ENCODE measurements around the gene CTDSP2. TPM values are rescaled to one million over a fixed set of nuclear protein-coding genes. Genes with fewer than 3 reads are reported as not detected.
"Not testable (repeated sequence)": the region's sequence is repeated elsewhere in the genome, so short reads cannot be mapped to it uniquely, and the experiment has no call there.

The CTDSP2 gene
- total RNA-seq, 2 donors from 2014 or later: 131 to 200 TPM

DNA sequence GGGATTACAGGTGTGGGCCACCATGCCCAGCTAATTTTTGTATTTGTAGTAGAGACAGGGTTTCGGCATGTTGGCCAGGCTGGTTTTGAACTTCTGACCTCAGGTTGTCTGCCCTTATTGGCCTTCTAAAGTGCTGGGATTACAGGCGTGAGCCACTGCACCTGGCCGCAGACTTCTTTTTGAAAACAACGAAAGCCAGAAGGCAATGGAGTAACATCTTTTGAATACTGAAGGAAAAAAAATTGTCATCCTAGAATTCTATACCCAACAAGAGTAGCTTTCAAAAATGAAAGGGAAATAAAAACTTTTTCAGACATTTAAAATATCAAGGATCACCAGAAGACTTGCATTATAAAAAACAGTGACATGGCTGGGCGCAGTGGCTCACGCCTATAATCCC lies 38.7 kb upstream of the CTDSP2 start:
- Histone ChIP-seq H3K4me3 (no peak overlapping the region), H3K9ac (ENCODE audit: low read depth in 2 of 2, low read length in 2 of 2) (no peak overlapping the region), H3K27ac (no peak overlapping the region), H3K27me3 (no peaks in the 10 kb centered on the region), H3K36me3 (no peaks in the 10 kb centered on the region), H3K4me1 (peaks cover 4% of the 10 kb centered on the region), H3K9me3 (no peaks in the 10 kb centered on the region)
- TF ChIP-seq, protein P1, sequence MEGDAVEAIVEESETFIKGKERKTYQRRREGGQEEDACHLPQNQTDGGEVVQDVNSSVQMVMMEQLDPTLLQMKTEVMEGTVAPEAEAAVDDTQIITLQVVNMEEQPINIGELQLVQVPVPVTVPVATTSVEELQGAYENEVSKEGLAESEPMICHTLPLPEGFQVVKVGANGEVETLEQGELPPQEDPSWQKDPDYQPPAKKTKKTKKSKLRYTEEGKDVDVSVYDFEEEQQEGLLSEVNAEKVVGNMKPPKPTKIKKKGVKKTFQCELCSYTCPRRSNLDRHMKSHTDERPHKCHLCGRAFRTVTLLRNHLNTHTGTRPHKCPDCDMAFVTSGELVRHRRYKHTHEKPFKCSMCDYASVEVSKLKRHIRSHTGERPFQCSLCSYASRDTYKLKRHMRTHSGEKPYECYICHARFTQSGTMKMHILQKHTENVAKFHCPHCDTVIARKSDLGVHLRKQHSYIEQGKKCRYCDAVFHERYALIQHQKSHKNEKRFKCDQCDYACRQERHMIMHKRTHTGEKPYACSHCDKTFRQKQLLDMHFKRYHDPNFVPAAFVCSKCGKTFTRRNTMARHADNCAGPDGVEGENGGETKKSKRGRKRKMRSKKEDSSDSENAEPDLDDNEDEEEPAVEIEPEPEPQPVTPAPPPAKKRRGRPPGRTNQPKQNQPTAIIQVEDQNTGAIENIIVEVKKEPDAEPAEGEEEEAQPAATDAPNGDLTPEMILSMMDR (IDR thresholded peaks at IDR 0.05): no peak
- DNase-seq: no peak
- intact Hi-C loops (cut with DNase I): no loop called here

DNA sequence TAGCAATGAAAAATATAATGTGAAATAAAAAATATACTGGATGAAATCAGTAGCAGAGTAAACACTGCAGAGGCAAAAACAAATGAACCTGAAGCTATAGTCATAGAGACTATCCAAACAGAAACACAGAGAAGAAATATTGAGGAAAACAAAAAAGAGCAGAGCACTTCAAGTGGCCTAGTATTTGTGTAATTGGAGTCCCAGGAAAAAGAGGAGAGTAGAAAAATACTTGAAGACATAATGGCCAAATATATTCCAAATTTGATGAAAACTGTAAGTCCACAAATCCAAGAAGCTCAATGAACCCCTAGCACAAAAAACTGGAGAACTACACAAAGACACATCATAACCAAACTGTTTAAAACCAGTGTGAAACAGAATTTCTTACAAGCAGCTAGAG lies 37.2 kb upstream of the CTDSP2 start:
- Histone ChIP-seq H3K9me3 (no peaks in the 10 kb centered on the region), H3K4me1 (peaks cover 4% of the 10 kb centered on the region), H3K27ac (peak overlapping the region; percentile 66), H3K4me3 (no peak overlapping the region), H3K27me3 (no peaks in the 10 kb centered on the region), H3K36me3 (no peaks in the 10 kb centered on the region), H3K9ac (ENCODE audit: low read depth in 2 of 2, low read length in 2 of 2) (no peak overlapping the region)
- intact Hi-C loops (cut with DNase I): no loop called here
- TF ChIP-seq, protein P1 (IDR thresholded peaks at IDR 0.05): no peak
- DNase-seq: no peak

GRCh38 chr12:57883057-57883456 lies 36.5 kb upstream of the CTDSP2 start:
- Histone ChIP-seq H3K9ac (ENCODE audit: low read depth in 2 of 2, low read length in 2 of 2) (peak overlapping the region in 1 of 2 donors; percentile 23), H3K4me1 (peaks cover 2% of the 10 kb centered on the region), H3K27ac (peak overlapping the region; percentile 66), H3K36me3 (no peaks in the 10 kb centered on the region), H3K9me3 (no peaks in the 10 kb centered on the region), H3K27me3 (no peaks in the 10 kb centered on the region), H3K4me3 (no peak overlapping the region)
- no peak for DNase-seq
- intact Hi-C loops (cut with DNase I): no loop called here
- TF ChIP-seq, protein P1 (IDR thresholded peaks at IDR 0.05): no peak

GRCh38 chr12:57882575-57882974 lies 36.0 kb upstream of the CTDSP2 start:
- peak; percentile 32 for DNase-seq
- Histone ChIP-seq H3K27me3 (no peaks in the 10 kb centered on the region), H3K36me3 (no peaks in the 10 kb centered on the region), H3K27ac (peak overlapping the region; percentile 66), H3K9me3 (no peaks in the 10 kb centered on the region), H3K9ac (ENCODE audit: low read depth in 2 of 2, low read length in 2 of 2) (peak overlapping the region in 1 of 2 donors; percentile 23), H3K4me3 (no peak overlapping the region), H3K4me1 (no peaks in the 10 kb centered on the region)
- TF ChIP-seq, protein P1 (IDR thresholded peaks at IDR 0.05): no peak
- intact Hi-C loops (cut with DNase I): no loop called here

DNA sequence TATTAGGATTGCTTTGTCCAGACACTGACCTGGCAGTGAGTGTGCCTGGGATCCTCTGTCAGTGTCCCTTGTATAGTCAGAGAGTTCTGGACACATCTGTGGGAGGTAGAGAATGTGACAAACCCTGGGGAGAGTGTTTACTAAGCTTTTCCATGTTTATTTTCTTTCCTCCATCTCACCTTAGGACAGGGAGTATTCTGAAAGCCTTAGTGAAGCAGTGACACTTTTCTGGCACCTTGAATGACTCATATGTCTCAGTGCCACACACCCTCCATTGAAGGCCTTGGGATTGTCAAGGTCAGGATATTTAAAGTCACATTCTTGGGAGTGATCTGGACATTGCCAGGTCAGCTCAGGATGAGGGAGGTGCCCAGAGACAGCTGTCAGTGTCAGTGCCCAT lies 34.9 kb upstream of the CTDSP2 start:
- Histone ChIP-seq H3K4me3 (no peak overlapping the region), H3K36me3 (no peaks in the 10 kb centered on the region), H3K27me3 (no peaks in the 10 kb centered on the region), H3K4me1 (no peaks in the 10 kb centered on the region), H3K27ac (peak overlapping the region; percentile 66), H3K9ac (ENCODE audit: low read depth in 2 of 2, low read length in 2 of 2) (peak overlapping the region in 1 of 2 donors; percentile 57), H3K9me3 (no peaks in the 10 kb centered on the region)
- TF ChIP-seq, protein P1 (IDR thresholded peaks at IDR 0.05): no peak
- DNase-seq: peak; percentile 63
- intact Hi-C loops (cut with DNase I): no loop called here

DNA sequence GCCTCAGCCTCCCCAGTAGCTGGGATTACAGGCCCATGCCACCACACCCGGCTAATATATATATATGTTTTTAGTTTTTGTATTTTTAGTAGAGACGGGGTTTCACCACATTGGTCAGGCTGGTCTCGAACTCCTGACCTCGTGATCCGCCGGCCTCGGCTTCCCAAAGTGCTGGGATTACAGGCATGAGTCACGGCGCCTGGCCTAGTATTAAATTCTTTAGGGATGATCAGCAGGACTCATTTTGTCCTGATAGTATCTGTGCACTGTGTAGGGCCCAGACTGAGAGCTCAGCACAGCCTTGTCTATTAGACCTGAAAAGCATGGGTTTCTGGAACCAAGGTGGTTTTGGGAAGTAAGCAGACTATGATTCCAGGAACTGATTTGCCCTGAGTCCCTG lies 34.5 kb upstream of the CTDSP2 start:
- H3K4me1 ChIP-seq; intact Hi-C loops (cut with DNase I); H3K4me3 ChIP-seq; H3K9me3 ChIP-seq; DNase-seq; H3K36me3 ChIP-seq; H3K27me3 ChIP-seq: not testable (repeated sequence)
- H3K9ac ChIP-seq (ENCODE audit: low read depth in 2 of 2, low read length in 2 of 2): peak overlapping the region in 1 of 2 donors; percentile 57
- H3K27ac ChIP-seq: peak overlapping the region; percentile 66

Measured in colonic mucosa (tissue), 4 donors.